HTR-8/SVneo (cell line): ENCODE measurements around the gene PTPRA.

Experiments
- DNase-seq: peaks from one replicate; pipeline ENCODE4 v3.0.0; 2011; ENCODE audit warnings: low spot score, mixed read lengths; ENCODE audit not compliant: insufficient read length
- FAIRE-seq: peaks from 2 replicates; lab custom pipeline; 2011; peaks lifted over from hg19 to GRCh38; lab: Jason Lieb, UNC

The PTPRA gene

GRCh38 chr20:2847802-2848201 is 25.5 kb upstream of the PTPRA start:
- no peak for FAIRE-seq
- DNase-seq, result no peak

GRCh38 chr20:2849529-2849928 is 23.8 kb upstream of the PTPRA start:
- DNase-seq, result no peak
- no peak for FAIRE-seq

GRCh38 chr20:2851086-2851485 is 22.2 kb upstream of the PTPRA start:
- no peak for FAIRE-seq
- DNase-seq, result no peak

GRCh38 chr20:2858591-2858990 is 14.7 kb upstream of the PTPRA start:
- no peak for DNase-seq
- FAIRE-seq, result no peak

GRCh38 chr20:2859330-2860121 is 13.8 kb upstream of the PTPRA start:
- FAIRE-seq, result no peak
- no peak for DNase-seq

- no peak for DNase-seq
- no peak for FAIRE-seq
These were observed 8.7 kb upstream of the PTPRA start for GRCh38 chr20:2864626-2865025.

GRCh38 chr20:2865101-2865500 is 8.2 kb upstream of the PTPRA start:
- no peak for FAIRE-seq
- no peak for DNase-seq

GRCh38 chr20:2865630-2866029 is 7.7 kb upstream of the PTPRA start:
- DNase-seq, result no peak
- no peak for FAIRE-seq

- FAIRE-seq (no peak), DNase-seq (no peak)
These were observed 7.0 kb upstream of the PTPRA start for GRCh38 chr20:2866236-2866635.

- DNase-seq (no peak), FAIRE-seq (no peak)
These were observed 6.0 kb upstream of the PTPRA start for GRCh38 chr20:2867081-2867864.

- no peak for FAIRE-seq
These were observed 3.9 kb upstream of the PTPRA start for GRCh38 chr20:2869381-2869780.

GRCh38 chr20:2871111-2871465 is 2.2 kb upstream of the PTPRA start:
- FAIRE-seq, result no peak

More at GRCh38 chr20:2869381-2869780, 3.9 kb upstream of the PTPRA start:
- no peak for DNase-seq

GRCh38 chr20:2871661-2872458 is 1.4 kb upstream of the PTPRA start:
- FAIRE-seq (no peak), DNase-seq (no peak)

More at GRCh38 chr20:2871111-2871465, 2.2 kb upstream of the PTPRA start:
- DNase-seq, result no peak

GRCh38 chr20:2872459-2873009 is 747 bp upstream of the PTPRA start:
- DNase-seq, result peak; percentile 41

GRCh38 chr20:2873747-2874041 is 413 bp downstream of the PTPRA start:
- DNase-seq (peak; percentile 62), FAIRE-seq (no peak)

More at GRCh38 chr20:2872459-2873009, 747 bp upstream of the PTPRA start:
- FAIRE-seq, result no peak

GRCh38 chr20:2874456-2874855 is 1.2 kb downstream of the PTPRA start:
- no peak for DNase-seq
- FAIRE-seq, result no peak

- DNase-seq, result no peak
- no peak for FAIRE-seq
These were observed 2.5 kb downstream of the PTPRA start for GRCh38 chr20:2875690-2876203.

- DNase-seq (no peak), FAIRE-seq (no peak)
These were observed 5.2 kb downstream of the PTPRA start for GRCh38 chr20:2878515-2878914.

GRCh38 chr20:2879146-2879545 is 5.9 kb downstream of the PTPRA start:
- FAIRE-seq (no peak), DNase-seq (no peak)

- FAIRE-seq (no peak), DNase-seq (no peak)
These were observed 7.4 kb downstream of the PTPRA start for GRCh38 chr20:2880650-2881049.
